Measurements from ENCODE around the gene CAMSAP2.

The CAMSAP2 gene

GRCh38 chr1:200857804-200858203 is 119.1 kb downstream of the CAMSAP2 start:
- TF ChIP-seq, protein P1, sequence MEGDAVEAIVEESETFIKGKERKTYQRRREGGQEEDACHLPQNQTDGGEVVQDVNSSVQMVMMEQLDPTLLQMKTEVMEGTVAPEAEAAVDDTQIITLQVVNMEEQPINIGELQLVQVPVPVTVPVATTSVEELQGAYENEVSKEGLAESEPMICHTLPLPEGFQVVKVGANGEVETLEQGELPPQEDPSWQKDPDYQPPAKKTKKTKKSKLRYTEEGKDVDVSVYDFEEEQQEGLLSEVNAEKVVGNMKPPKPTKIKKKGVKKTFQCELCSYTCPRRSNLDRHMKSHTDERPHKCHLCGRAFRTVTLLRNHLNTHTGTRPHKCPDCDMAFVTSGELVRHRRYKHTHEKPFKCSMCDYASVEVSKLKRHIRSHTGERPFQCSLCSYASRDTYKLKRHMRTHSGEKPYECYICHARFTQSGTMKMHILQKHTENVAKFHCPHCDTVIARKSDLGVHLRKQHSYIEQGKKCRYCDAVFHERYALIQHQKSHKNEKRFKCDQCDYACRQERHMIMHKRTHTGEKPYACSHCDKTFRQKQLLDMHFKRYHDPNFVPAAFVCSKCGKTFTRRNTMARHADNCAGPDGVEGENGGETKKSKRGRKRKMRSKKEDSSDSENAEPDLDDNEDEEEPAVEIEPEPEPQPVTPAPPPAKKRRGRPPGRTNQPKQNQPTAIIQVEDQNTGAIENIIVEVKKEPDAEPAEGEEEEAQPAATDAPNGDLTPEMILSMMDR (conservative IDR thresholded peaks at IDR 0.05; ENCODE audit: low read depth): no peak
- CTCF ChIA-PET: no interaction called here
- no peak overlapping the region for H3K27ac ChIP-seq
- no peak for DNase-seq (ENCODE audit: low spot score)
- POLR2A ChIA-PET (ENCODE audit: low non-redundant PET): no interaction called here

GRCh38 chr1:200861937-200862647 is 123.4 kb downstream of the CAMSAP2 start:
- TF ChIP-seq, protein P1 (conservative IDR thresholded peaks at IDR 0.05; ENCODE audit: low read depth): no peak
- CTCF ChIA-PET: no interaction called here
- POLR2A ChIA-PET (ENCODE audit: low non-redundant PET): interaction anchor here (0.7 kb wide), 1 partner anchor 38 kb away, joined by 3 read pairs; no protein-coding TSS in a partner anchor
- H3K27ac ChIP-seq: no peak overlapping the region
- no peak for DNase-seq (ENCODE audit: low spot score)

GRCh38 chr1:200862713-200863415 is 124.2 kb downstream of the CAMSAP2 start:
- TF ChIP-seq, protein P1 (conservative IDR thresholded peaks at IDR 0.05; ENCODE audit: low read depth): no peak
- DNase-seq (ENCODE audit: low spot score): no peak
- no peak overlapping the region for H3K27ac ChIP-seq
- ChIA-PET POLR2A (ENCODE audit: low non-redundant PET) (interaction anchor here (0.7 kb wide), 1 partner anchor 37 kb away, joined by 3 read pairs; no protein-coding TSS in a partner anchor), CTCF (interaction anchor here (0.7 kb wide), 2 partner anchors 9 to 33 kb away, joined by 3 to 4 read pairs; no protein-coding TSS in a partner anchor)

DNA sequence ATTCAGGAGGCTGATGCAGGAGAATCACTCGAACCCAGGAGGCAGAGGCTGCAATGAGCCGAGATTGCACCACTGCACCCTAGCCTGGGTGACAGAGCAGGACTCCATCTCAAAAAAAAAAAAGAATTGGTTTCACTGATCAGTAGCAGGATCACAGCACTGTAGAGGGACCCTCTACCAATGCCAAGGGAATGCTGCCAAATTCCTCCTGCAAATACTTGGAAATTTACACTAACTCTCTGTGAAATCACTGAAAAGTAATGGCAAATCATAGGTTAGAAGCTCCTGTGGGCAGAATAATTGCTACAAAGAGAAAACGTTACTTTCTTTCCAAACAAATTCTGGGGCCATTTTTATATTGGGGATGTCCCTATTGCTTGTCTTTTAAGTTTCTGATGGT is 127.4 kb downstream of the CAMSAP2 start:
- TF ChIP-seq, protein P1 (conservative IDR thresholded peaks at IDR 0.05; ENCODE audit: low read depth): no peak
- ChIA-PET CTCF (interaction anchor here (0.6 to 1.9 kb wide), 3 partner anchors 11 to 172 kb away, joined by 3 to 5 read pairs (median 4); no protein-coding TSS in a partner anchor), POLR2A (ENCODE audit: low non-redundant PET) (interaction anchor here (0.7 kb wide), 1 partner anchor 85 kb away, joined by 3 read pairs; no protein-coding TSS in a partner anchor)
- H3K27ac ChIP-seq: no peak overlapping the region
- no peak for DNase-seq (ENCODE audit: low spot score)

- ChIA-PET CTCF (interaction anchor here (0.6 to 1.9 kb wide), 4 partner anchors 10 to 172 kb away, joined by 3 to 5 read pairs (median 4); no protein-coding TSS in a partner anchor), POLR2A (ENCODE audit: low non-redundant PET) (no interaction called here)
- TF ChIP-seq, protein P1 (conservative IDR thresholded peaks at IDR 0.05; ENCODE audit: low read depth): no peak
Measured at GRCh38 chr1:200866521-200866920, 127.8 kb downstream of the CAMSAP2 start.

GRCh38 chr1:200867018-200867811 is 128.5 kb downstream of the CAMSAP2 start:
- CTCF ChIA-PET: interaction anchor here (0.5 to 1.9 kb wide), 3 partner anchors 24 to 345 kb away, joined by 3 to 5 read pairs (median 5); no protein-coding TSS in a partner anchor
- no peak for DNase-seq (ENCODE audit: low spot score)
- H3K27ac ChIP-seq: no peak overlapping the region
- TF ChIP-seq, protein P1 (conservative IDR thresholded peaks at IDR 0.05; ENCODE audit: low read depth): no peak
- POLR2A ChIA-PET (ENCODE audit: low non-redundant PET): interaction anchor here (0.5 kb wide), 2 partner anchors 10 to 27 kb away, joined by 3 to 6 read pairs; partner anchors contain the start of gene INAVA

More at GRCh38 chr1:200866521-200866920, 127.8 kb downstream of the CAMSAP2 start:
- H3K27ac ChIP-seq: no peak overlapping the region
- no peak for DNase-seq (ENCODE audit: low spot score)
